GM12878 (cell line): Measurements from ENCODE around the gene LTV1. TPM values are rescaled to one million over a fixed set of nuclear protein-coding genes. Genes with fewer than 3 reads are reported as not detected.

Experiments used
- ATF7 ChIP-seq: fragments of 450-650 bp; IDR thresholded peaks from 2 replicates; pipeline ENCODE4 v1.6.1; 2016; ENCODE audit warnings: low read depth, mild to moderate bottlenecking
- CBX5 ChIP-seq: sonication (generic); IDR thresholded peaks from 2 replicates; pipeline ENCODE4 v1.6.1; 2016; ENCODE audit warnings: low read depth, moderate library complexity, mild to moderate bottlenecking, inconsistent platforms
- CHD4 ChIP-seq: fragments of 200-600 bp; sonication (generic); IDR thresholded peaks from 2 replicates; pipeline ENCODE4 v1.6.1; 2016; ENCODE audit warnings: mild to moderate bottlenecking
- HDGF ChIP-seq: fragments of 450-650 bp; IDR thresholded peaks from 2 replicates; pipeline ENCODE4 v1.6.1; 2016; ENCODE audit warnings: antibody characterized with exemption
- NFIC ChIP-seq: IDR thresholded peaks from 2 replicates; pipeline ENCODE4 v1.6.1; 2012; ENCODE audit warnings: low read depth, mild to moderate bottlenecking, inconsistent platforms, low read length, moderate library complexity
- NFXL1 ChIP-seq: fragments of 450-650 bp; IDR thresholded peaks from 2 replicates; pipeline ENCODE4 v1.6.1; 2017; ENCODE audit warnings: antibody characterized with exemption, mild to moderate bottlenecking, borderline replicate concordance
- NFYB ChIP-seq: IDR thresholded peaks from 2 replicates; pipeline ENCODE4 v1.6.1; 2011; ENCODE audit warnings: low read depth, mild to moderate bottlenecking, low read length, improper control_type of control experiment, moderate library complexity; ENCODE audit not compliant: insufficient read depth
- POLR2AphosphoS2 ChIP-seq: IDR thresholded peaks from 2 replicates; pipeline ENCODE4 v1.6.1; 2011; ENCODE audit warnings: low read depth, mild to moderate bottlenecking, low read length, improper control_type of control experiment, moderate library complexity
- STAT3 ChIP-seq: IDR thresholded peaks from 2 replicates; pipeline ENCODE4 v1.6.1; 2011; ENCODE audit warnings: low read depth, low read length, improper control_type of control experiment
- ZNF274 ChIP-seq: IDR thresholded peaks from one replicate; pipeline ENCODE4 v1.8.0; 2011; ENCODE audit not compliant: insufficient read length, insufficient read depth
- ZNF384 ChIP-seq: IDR thresholded peaks from 2 replicates; pipeline ENCODE4 v1.6.1; 2012; ENCODE audit warnings: low read depth, mild to moderate bottlenecking, low read length, improper control_type of control experiment, borderline replicate concordance
- polyA plus RNA-seq, 11 experiments: library from polyadenylated mRNA; depleted of rRNA in 4 of 11; unstranded in 6 of 11; stranded (reverse) in 5 of 11; fragments of >200 nt; fragmentation: Nextera tagmentation in 4 of 11; fragmentation: Illumina TruSeq in 1 of 11; extraction: Ambion mirVana in 4 of 11; extraction: Trizol in 1 of 11; gene quantifications; 1 replicate in 1 of 11; 2 replicates in 10 of 11; pipeline versions ENCODE4 v1.2.1 to v1.2.3, GENCODE V29; 2011 to 2016; ENCODE audit warnings: inconsistent platforms in 2 of 11, missing spikeins in 2 of 11, low read depth in 1 of 11
- total RNA-seq, 4 experiments: library from RNA; depleted of rRNA in 3 of 4; stranded (reverse); fragments of >200 nt in 3 of 4; fragmentation: Illumina TruSeq in 1 of 4; extraction: Trizol in 1 of 4; gene quantifications; 2 replicates each; pipeline versions ENCODE4 v1.2.1 to v1.2.3, GENCODE V29; 2013 to 2021
- TF ChIP-seq, protein P1 (sequence below): fragments of 150-350 bp; IDR thresholded peaks from 2 replicates; pipeline ENCODE4 v1.6.1; 2016; ENCODE audit warnings: low read depth, low read length
- TF ChIP-seq, protein P2 (sequence below): fragments of 450-650 bp; IDR thresholded peaks from 2 replicates; pipeline ENCODE4 v1.6.1; 2017; ENCODE audit warnings: antibody characterized with exemption, mild to moderate bottlenecking, moderate library complexity
- TF ChIP-seq, protein P3 (sequence below): IDR thresholded peaks from 2 replicates; pipeline ENCODE4 v1.6.1; 2012; ENCODE audit warnings: low read depth, low read length, improper control_type of control experiment

The LTV1 gene
- total and polyA plus RNA-seq, 10 of the 15 experiments (the other 5 are each of a cell fraction or from before 2014, with no cell fraction given) = 22.3 to 66.4 (median 52.0) TPM

DNA sequence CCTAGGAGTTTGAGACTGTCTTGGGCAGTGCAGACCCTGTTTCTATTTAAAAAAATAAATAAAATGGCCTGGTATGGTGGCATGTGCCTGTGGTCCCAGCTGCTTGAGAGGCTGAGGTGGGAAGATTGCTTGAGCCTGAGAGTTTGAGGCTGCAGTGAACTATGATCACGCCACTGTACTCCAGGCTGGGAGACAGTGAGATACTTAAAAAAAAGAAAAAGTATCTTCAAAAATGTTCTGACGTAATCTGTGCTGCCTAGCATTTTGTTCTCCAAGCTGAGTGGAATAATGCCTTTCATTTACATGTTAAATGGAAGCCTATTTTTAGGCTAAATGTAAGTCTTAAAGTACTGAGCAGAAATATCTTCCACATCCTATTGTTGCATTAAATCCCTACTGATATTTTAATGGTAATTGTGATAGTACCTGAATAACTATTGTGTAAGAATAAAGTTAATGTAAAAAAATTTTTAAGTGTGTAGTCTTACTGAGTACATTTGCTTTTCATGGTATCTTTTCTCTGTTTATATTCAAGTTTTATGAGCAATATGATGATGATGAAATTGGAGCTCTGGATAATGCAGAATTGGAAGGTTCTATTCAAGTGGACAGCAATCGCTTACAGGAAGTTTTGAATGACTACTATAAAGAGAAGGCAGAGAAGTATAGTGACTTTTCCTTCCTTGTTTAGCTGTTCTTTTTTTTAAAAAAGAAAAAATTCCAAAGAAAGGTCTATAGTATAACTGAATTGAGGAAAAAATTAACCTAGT lies 16.9 kb downstream of the LTV1 start (continued):
- TF ChIP-seq, protein P1, sequence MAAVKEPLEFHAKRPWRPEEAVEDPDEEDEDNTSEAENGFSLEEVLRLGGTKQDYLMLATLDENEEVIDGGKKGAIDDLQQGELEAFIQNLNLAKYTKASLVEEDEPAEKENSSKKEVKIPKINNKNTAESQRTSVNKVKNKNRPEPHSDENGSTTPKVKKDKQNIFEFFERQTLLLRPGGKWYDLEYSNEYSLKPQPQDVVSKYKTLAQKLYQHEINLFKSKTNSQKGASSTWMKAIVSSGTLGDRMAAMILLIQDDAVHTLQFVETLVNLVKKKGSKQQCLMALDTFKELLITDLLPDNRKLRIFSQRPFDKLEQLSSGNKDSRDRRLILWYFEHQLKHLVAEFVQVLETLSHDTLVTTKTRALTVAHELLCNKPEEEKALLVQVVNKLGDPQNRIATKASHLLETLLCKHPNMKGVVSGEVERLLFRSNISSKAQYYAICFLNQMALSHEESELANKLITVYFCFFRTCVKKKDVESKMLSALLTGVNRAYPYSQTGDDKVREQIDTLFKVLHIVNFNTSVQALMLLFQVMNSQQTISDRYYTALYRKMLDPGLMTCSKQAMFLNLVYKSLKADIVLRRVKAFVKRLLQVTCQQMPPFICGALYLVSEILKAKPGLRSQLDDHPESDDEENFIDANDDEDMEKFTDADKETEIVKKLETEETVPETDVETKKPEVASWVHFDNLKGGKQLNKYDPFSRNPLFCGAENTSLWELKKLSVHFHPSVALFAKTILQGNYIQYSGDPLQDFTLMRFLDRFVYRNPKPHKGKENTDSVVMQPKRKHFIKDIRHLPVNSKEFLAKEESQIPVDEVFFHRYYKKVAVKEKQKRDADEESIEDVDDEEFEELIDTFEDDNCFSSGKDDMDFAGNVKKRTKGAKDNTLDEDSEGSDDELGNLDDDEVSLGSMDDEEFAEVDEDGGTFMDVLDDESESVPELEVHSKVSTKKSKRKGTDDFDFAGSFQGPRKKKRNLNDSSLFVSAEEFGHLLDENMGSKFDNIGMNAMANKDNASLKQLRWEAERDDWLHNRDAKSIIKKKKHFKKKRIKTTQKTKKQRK = no peak
- TF ChIP-seq NFXL1 (no peak), ZNF274 (no peak), STAT3 (no peak), CHD4 (no peak), CBX5 (no peak), POLR2AphosphoS2 (no peak), ATF7 (no peak), HDGF (no peak), ZNF384 (no peak), NFYB (no peak), NFIC (no peak)
- TF ChIP-seq, protein P2, sequence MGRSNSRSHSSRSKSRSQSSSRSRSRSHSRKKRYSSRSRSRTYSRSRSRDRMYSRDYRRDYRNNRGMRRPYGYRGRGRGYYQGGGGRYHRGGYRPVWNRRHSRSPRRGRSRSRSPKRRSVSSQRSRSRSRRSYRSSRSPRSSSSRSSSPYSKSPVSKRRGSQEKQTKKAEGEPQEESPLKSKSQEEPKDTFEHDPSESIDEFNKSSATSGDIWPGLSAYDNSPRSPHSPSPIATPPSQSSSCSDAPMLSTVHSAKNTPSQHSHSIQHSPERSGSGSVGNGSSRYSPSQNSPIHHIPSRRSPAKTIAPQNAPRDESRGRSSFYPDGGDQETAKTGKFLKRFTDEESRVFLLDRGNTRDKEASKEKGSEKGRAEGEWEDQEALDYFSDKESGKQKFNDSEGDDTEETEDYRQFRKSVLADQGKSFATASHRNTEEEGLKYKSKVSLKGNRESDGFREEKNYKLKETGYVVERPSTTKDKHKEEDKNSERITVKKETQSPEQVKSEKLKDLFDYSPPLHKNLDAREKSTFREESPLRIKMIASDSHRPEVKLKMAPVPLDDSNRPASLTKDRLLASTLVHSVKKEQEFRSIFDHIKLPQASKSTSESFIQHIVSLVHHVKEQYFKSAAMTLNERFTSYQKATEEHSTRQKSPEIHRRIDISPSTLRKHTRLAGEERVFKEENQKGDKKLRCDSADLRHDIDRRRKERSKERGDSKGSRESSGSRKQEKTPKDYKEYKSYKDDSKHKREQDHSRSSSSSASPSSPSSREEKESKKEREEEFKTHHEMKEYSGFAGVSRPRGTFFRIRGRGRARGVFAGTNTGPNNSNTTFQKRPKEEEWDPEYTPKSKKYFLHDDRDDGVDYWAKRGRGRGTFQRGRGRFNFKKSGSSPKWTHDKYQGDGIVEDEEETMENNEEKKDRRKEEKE = no peak
- TF ChIP-seq, protein P3, sequence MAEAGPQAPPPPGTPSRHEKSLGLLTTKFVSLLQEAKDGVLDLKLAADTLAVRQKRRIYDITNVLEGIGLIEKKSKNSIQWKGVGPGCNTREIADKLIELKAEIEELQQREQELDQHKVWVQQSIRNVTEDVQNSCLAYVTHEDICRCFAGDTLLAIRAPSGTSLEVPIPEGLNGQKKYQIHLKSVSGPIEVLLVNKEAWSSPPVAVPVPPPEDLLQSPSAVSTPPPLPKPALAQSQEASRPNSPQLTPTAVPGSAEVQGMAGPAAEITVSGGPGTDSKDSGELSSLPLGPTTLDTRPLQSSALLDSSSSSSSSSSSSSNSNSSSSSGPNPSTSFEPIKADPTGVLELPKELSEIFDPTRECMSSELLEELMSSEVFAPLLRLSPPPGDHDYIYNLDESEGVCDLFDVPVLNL = no peak
